ENCODE data around the gene WDR17.

DNA sequence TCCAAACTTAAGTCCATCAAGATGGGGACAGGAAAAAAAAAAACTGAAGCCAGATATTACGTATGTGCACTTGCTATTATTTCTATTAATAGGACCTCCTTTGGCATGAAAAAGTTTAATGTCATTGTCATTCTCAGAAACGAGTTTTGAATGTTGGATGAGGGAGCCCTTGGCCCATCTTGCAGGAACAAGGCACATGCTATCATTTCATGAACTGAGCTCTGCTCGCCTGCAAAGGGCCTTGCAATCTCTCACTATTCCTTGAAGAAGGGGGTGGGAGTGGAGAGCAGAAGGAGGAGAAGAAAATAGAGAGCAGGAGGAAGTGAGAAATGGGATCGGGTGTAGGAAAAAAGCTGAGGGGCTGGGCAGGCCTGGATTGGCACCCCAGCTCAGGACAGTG, 164.0 kb downstream of the WDR17 start:
- TF ChIP-seq CTCF (IDR thresholded peaks at IDR 0.05) (no peak), POLR2AphosphoS5 (IDR thresholded peaks at IDR 0.05) (no peak), POLR2A (IDR thresholded peaks at IDR 0.05) (no peak)

All from gastroesophageal sphincter (tissue), 3 donors.